Sigmoid colon (tissue), 4 donors: ENCODE measurements around the gene ZSCAN16.
"Not testable (repeated sequence)": the region's sequence is repeated elsewhere in the genome, so short reads cannot be mapped to it uniquely, and the experiment has no call there.

ENCODE experiments used
- CTCF ChIP-seq, 4 experiments: fragments of 450-650 bp in 3 of 4; fragments of 200-600 bp in 1 of 4; IDR thresholded peaks; one replicate each; pipeline ENCODE4 v1.5.1; 2016 to 2019; ENCODE audit warnings: antibody characterized with exemption in 4 of 4, mild to moderate bottlenecking in 3 of 4, moderate library complexity in 2 of 4
- EP300 ChIP-seq, 4 donors: sonication (generic); formaldehyde crosslinking; IDR thresholded peaks; one replicate each; pipeline ENCODE4 v1.6.1; 2017; ENCODE audit warnings: antibody characterized with exemption in 4 of 4

- not testable (repeated sequence) for TF ChIP-seq CTCF, EP300 (IDR thresholded peaks at IDR 0.05)
These were observed 21.7 kb upstream of the ZSCAN16 start for GRCh38 chr6:28102699-28103098.
